PFSK-1 (cell line): ENCODE data around the gene PARVB.

ENCODE experiments used
- FOXP2 ChIP-seq: optimal IDR thresholded peaks from 2 replicates; pipeline ENCODE3; 2011; ENCODE audit warnings: borderline replicate concordance, control low read depth, inconsistent platforms; ENCODE audit not compliant: insufficient read depth; ENCODE audit errors: extremely low read length, extremely low read depth
- POLR2AphosphoS5 ChIP-seq: IDR thresholded peaks from 2 replicates; pipeline ENCODE4 v1.6.1; 2012; ENCODE audit warnings: low read depth, mild to moderate bottlenecking, control low read depth, low read length, moderate library complexity
- SIN3A ChIP-seq: IDR thresholded peaks from 2 replicates; pipeline ENCODE4 v1.6.1; 2012; ENCODE audit warnings: mild to moderate bottlenecking, low read length, moderate library complexity, borderline replicate concordance; ENCODE audit not compliant: insufficient read depth
- TAF1 ChIP-seq: IDR thresholded peaks from 2 replicates; pipeline ENCODE4 v1.6.1; 2012; ENCODE audit warnings: low read length, control low read depth, borderline replicate concordance; ENCODE audit not compliant: insufficient read depth
- TF ChIP-seq, protein P1 (sequence below), 2 experiments: IDR thresholded peaks; 2 replicates each; pipeline versions ENCODE4 v1.6.1 to v1.8.0; 2011 to 2012; ENCODE audit warnings: low read depth in 2 of 2, low read length in 2 of 2, control low read depth in 1 of 2, inconsistent platforms in 1 of 2, mild to moderate bottlenecking in 1 of 2, moderate library complexity in 1 of 2; ENCODE audit not compliant: insufficient read depth in 1 of 2

DNA sequence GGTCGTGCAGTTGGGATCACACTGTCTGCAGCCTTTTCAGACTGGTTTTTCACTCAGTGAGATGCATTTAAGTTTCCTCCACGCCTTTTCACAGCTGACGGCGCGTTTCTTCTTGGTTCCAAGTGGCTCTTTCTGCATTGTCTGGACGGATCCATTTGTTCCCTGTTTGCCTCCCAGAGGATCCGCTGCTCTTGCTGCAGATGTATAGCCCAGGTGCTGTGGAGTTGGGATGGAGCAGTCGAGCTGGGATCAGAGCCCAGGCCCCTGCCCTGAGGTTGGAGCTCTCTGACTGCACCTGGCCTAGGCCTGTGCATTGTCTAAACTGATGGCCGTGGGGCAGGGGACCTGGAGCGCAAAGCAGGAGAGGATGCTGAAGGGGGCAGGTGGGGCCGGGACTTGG is 51.6 kb downstream of the PARVB start:
- TF ChIP-seq POLR2AphosphoS5 = no peak
- TF ChIP-seq SIN3A = no peak
- TF ChIP-seq, protein P1, sequence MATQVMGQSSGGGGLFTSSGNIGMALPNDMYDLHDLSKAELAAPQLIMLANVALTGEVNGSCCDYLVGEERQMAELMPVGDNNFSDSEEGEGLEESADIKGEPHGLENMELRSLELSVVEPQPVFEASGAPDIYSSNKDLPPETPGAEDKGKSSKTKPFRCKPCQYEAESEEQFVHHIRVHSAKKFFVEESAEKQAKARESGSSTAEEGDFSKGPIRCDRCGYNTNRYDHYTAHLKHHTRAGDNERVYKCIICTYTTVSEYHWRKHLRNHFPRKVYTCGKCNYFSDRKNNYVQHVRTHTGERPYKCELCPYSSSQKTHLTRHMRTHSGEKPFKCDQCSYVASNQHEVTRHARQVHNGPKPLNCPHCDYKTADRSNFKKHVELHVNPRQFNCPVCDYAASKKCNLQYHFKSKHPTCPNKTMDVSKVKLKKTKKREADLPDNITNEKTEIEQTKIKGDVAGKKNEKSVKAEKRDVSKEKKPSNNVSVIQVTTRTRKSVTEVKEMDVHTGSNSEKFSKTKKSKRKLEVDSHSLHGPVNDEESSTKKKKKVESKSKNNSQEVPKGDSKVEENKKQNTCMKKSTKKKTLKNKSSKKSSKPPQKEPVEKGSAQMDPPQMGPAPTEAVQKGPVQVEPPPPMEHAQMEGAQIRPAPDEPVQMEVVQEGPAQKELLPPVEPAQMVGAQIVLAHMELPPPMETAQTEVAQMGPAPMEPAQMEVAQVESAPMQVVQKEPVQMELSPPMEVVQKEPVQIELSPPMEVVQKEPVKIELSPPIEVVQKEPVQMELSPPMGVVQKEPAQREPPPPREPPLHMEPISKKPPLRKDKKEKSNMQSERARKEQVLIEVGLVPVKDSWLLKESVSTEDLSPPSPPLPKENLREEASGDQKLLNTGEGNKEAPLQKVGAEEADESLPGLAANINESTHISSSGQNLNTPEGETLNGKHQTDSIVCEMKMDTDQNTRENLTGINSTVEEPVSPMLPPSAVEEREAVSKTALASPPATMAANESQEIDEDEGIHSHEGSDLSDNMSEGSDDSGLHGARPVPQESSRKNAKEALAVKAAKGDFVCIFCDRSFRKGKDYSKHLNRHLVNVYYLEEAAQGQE (IDR thresholded peaks at IDR 0.05; ENCODE audit: insufficient read depth in 1 of 2, low read depth in 2 of 2, low read length in 2 of 2) = no peak
- TF ChIP-seq TAF1 = no peak
- no peak for TF ChIP-seq FOXP2
